CD4-positive, alpha-beta T cell treated with Interleukin-2 at 100 ng/mL for 4 hours (primary cell): ENCODE data around the gene OSBPL3.

Experiments used
- DNase-seq: peaks from one replicate; pipeline ENCODE4 v3.0.0-alpha.2; 2020; ENCODE audit warnings: low spot score

OSBPL3 gene

DNA sequence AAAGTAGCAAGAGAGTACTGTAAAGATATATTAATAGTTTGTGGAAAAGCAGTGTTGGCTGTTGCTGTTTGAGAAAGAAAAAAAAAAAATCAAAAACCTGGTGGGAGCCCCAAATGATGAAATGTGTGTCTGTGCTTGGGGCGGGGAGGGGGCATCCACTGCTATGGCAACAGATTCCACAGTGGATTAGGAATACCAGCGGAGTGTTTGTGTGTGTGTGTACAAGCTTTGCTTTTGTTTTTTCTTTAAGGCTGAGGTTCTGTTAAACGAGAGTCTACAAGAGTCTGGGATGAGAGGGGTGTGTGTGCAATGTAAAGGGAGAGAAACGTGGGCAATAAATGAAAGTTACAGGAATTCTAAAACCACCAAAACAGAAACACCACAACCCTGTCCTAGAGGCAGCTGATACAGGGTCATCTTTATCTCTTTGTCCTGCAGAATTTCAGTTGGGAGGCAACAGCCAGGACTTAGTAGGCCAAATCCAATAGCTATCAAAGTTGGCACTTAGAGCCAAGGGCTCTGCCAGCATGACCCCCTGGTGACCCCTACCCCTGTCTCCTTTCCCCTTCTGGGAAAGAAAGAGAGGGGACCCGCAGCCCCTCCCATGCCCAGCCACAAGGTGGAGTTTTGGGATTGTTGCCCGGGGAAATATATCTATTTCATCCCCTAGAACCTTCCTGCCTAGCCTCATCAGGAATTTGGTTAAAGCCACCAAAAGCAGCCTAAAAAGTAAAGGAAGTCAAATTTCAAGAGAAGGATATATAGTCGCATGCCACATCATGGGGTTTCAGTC, 85.4 kb downstream of the OSBPL3 start:
- DNase-seq = no peak

DNA sequence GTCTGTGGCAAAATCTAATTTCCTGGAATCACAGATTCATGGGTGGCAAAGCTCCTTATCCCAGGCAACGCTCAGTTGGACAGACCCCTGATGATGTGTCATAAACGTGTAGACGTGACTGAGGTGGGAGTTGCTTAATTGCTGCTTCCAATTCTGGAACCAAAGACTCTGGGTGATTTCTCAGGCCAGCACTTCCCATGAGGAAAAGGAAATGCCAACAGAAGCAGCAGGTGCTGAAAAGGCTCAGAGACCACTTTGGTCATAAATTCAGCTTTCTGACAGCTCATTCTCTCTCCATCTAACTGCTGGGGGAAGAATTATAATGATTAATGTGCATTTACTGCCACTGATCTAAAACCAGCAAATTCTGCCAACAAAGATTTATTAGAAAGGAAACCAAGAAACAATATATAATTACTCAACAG, 88.7 kb downstream of the OSBPL3 start:
- DNase-seq = no peak

- no peak for DNase-seq
These were observed 90.4 kb downstream of the OSBPL3 start for GRCh38 chr7:24889611-24890010.

GRCh38 chr7:24888653-24889052, 91.3 kb downstream of the OSBPL3 start:
- no peak for DNase-seq

- no peak for DNase-seq
These were observed 94.3 kb downstream of the OSBPL3 start for GRCh38 chr7:24885716-24886115.

DNA sequence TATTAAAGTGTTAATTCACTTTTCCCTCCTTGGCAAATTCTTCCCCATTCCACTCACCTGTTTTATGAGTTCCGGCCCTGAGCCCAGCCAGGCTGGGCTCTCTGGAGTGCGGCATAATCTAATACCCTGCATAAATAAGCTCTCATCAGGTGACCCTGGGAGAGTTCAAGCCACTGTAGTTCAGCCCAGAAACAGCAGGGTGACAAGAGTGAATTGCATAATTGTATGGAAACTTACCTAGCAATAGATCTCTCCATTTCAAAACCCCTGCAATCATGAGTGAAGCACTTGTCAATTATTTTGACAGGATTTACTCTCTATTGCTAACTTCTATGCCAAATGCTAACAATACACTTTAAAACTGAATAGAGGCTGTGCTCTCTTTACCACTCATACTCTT, 94.7 kb downstream of the OSBPL3 start:
- DNase-seq = no peak

- DNase-seq = no peak
These were observed 95.6 kb downstream of the OSBPL3 start for GRCh38 chr7:24884401-24884800.

DNA sequence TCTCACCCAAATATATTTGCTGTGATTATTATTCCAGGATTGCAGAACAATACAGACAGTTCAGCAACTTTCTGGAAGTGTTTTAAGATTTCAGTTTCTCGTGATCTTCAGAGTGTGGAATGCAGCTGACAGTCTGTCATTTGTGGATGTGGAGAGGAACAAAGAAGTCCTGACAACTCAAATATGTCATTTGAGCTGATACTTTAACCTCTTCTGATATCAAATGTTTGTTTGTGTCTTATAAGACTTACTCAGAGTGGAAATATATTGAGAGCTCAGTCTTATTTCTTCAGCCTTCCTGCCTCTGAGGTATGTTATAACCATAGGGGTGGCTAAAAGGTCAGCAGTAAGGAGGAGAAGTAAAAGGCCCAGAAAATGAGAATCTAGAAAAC, 96.4 kb downstream of the OSBPL3 start:
- DNase-seq = no peak

DNA sequence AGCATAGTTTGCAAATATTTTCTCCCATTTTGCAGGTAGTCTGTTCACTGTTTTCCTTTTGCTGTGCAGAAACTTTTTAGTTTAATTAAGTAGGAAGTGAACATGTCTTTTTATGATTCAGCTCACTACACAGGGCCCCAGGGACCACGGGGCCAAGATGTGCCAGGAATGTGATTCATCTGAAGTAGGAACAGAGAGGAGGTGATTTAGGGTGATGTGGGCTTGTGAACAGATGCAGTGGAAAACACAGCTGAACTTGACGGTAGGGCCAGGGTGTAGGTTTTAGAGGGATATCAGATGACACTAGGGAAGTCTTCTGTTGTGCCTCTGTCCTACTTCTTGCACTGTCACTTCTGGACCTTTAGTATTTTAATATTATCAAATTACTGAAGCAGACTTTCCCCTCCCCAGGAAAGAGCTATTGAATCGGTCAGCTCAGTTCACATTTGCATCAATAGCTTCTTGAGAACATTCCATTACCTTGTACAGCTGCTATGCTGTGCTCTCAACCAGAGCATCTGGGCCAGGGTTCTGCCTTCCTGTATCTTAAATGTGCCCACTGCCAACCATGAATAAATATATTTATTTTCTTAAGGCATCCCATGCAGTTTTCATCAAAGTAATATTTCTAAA, 96.9 kb downstream of the OSBPL3 start:
- no peak for DNase-seq

DNA sequence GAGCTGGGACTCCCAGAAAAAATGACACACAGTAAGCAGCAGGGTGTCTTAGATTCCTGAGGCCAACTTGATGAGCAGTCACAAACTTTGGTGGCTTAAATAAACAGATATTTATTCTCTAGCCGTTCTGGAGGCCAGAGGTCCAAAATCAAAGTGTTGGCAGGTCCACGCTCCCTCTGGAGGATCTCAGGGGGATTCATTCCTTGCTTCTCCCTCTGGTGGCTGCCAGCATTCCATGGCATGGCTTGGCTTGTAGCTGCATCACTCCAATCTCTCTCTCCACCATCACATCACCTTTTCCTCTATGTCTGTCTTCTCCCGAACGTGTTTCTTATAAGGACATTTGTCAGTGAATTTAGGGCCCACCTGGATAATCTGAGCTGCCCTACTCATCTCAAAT, 98.4 kb downstream of the OSBPL3 start:
- DNase-seq = no peak

- no peak for DNase-seq
These were observed 99.1 kb downstream of the OSBPL3 start for GRCh38 chr7:24880886-24881285.

- no peak for DNase-seq
These were observed 100.7 kb downstream of the OSBPL3 start for GRCh38 chr7:24879291-24879690.

DNA sequence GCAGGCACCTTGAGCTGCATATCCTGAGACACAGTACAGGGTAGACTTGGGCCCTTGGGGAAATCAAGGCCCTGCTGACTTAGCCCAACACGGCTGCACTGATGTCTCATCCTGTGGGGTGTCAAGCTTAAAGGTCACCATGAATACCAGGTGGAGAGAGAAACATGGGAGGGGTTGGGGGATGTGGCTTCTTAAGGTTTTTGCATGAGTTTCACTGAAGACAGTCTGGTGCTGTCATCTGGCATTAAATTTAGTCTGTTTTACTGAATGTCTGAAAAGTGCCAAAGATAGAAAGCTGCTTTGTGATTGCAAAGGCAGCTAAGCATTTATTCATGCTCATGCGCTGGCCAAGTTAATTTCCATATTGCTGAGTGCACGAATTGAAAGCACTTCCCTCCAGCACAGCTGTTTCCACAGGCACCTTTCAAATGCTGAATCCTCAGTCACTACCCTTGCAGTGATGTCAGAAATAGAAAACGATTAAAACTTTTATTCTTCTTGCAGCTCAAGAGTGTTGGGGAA, 102.1 kb downstream of the OSBPL3 start:
- peak; percentile 33 for DNase-seq

DNA sequence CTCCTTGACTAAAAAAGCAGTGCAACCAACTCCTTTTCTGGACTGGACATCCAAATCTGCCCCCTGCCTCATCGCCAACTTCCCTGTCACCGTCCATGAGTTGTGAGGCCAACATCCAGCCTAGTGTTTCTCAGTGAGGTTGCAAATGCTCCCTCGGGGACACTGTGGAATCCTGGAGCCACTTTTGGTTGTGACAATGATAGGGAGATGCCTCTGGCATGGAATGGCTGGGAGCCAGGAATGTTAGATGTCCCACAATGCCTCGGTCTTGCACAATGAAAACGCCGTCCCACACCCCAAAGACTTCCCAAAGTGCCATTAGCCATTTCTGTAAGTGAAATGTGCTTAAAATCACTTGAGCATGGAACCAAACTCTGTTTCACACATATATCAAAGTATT, 105.2 kb downstream of the OSBPL3 start:
- no peak for DNase-seq

DNA sequence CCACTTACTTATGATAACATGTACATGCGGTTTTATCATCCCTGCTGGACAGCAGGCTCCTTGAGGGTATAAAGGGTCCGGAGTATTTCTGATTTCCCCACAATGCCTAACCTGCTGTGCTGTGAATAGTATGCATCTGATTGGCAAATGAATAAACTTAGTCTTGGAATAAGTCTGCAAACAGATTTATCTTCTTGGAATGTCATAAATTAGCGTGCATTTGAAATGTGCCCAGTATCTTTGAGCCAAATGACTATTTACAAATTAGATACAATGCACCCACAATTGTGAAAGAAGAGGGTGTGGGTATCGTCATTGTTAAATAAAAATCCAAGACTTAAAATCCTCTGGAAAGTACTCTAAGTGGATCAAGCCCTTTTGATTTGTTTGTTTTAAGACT, 106.0 kb downstream of the OSBPL3 start:
- DNase-seq = no peak

- no peak for DNase-seq
These were observed 108.2 kb downstream of the OSBPL3 start for GRCh38 chr7:24871770-24872169.

GRCh38 chr7:24870766-24871165, 109.2 kb downstream of the OSBPL3 start:
- no peak for DNase-seq

GRCh38 chr7:24869572-24869971, 110.4 kb downstream of the OSBPL3 start:
- no peak for DNase-seq

- no peak for DNase-seq
These were observed 111.2 kb downstream of the OSBPL3 start for GRCh38 chr7:24868741-24869140.

DNA sequence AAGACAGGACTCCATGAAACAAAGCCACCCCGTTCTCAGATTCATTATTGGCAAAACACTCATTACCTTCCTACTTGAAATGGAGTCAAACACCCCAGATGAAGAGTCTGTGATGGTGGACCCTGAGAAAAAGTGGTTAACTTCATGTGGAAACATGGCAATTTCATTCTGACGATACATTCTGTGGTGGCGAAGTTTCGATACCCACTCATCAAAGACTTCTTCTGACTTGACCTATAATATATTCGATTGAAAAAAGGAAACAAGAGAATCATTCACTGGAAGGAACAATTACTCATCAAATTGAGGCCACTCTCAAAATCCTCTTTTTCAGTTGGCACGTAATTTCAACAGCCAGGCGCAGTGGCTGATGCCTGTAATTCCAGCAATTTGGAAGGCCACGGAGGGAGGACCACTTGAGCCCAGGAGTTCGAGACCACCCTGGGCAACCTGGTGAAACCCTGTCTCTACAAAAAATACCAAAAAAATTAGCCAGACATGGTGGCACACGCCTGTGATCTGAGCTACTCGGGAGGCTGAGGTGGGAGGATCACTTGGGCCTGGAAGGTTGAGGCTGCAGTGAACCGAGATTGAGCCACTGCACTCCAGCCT, 113.9 kb downstream of the OSBPL3 start:
- no peak for DNase-seq

DNA sequence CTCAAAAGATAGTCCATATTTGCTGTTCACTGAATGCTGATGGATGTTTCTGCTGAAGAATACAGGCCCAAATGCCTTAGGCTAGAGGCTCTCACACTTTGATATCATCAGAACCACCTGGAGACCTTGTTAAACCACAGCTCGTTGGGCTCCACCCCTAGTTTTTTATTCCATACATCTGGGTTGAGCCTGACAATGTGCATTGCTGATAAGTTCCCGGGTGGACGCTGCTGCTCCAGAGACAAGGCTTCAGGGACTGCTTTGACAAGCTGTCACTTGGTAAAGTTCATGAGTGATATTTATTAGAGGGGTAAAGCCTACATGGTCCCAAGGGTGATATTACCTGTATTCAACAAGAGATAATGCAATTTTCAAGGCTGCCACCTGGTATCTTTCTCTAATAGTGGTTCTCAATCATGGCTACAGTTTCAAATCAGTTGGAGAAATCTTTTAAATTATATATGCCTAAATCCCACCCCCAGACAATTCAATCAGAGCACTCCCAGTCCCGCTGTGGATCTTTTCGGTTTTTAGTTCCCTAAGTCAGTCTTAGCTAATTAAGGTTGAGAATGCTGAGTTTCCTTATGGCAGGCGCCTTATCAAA, 115.7 kb downstream of the OSBPL3 start:
- DNase-seq = no peak

DNA sequence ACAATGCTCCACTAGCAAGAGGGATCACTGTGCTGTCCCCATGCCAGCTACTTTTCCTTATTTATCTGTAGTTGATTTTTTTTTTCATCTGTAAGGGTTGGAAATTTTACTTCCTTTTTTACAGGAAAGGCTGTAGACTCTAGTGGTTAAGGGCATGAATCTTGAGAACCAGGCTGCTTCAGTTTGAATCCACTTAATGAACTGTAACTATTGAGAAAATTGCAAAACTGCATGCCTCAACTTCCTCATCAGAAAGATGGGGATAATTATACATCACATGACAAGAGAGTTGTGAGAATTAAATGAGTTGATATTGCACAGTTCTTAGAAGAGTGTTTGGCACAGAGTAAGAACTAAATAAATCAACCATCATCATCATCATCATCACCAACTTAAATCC, 116.4 kb downstream of the OSBPL3 start:
- no peak for DNase-seq

DNA sequence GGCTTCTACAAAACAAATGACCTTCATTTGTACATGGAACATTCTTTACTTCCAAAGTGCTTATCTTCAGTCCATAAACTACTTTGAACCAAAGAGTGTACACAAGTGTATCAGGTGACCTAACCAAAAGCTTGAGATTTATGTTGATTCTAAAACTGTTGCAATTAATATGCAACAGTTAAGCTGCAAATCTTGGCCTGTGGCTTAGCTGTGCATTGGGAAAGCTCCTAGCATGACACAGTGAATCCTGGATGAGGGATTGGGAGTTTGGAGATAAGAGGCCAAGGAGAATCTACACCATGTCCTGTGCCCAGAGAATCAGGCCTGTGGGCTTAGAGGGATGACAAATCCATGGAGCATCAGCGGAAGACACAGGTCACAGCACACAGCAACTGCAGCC, 117.5 kb downstream of the OSBPL3 start:
- no peak for DNase-seq
